ENCODE data around the gene TUBB6. TPM values are rescaled to one million over a fixed set of nuclear protein-coding genes. Genes with fewer than 3 reads are reported as not detected.

The TUBB6 gene
- total and polyA plus RNA-seq, 5 donors from 2014 or later, result 0.22 to 2.4 (median 0.64) TPM; not detected in 1

GRCh38 chr18:12295389-12296086, 12.5 kb upstream of the TUBB6 start:
- no peak for DNase-seq
- peaks cover 10% of the 10 kb centered on the region for H3K27me3 Mint-ChIP-seq
- H3K27me3 ChIP-seq (ENCODE audit: control insufficient read depth, insufficient read depth, low read length), result no peaks in the 10 kb centered on the region
- H3K36me3 Mint-ChIP-seq, result no peaks in the 10 kb centered on the region
- H3K27ac Mint-ChIP-seq, result no peak overlapping the region
- H3K4me3 Mint-ChIP-seq, result no peak overlapping the region
- H3K36me3 ChIP-seq (ENCODE audit: control insufficient read depth, insufficient read depth, low read length), result no peaks in the 10 kb centered on the region
- no peak overlapping the region for H3K4me3 ChIP-seq (ENCODE audit: low read depth, low read length)
- H3K9me3 ChIP-seq (ENCODE audit: control insufficient read depth in 2 of 2, low read length in 2 of 2), result no peaks in the 10 kb centered on the region
- no peaks in the 10 kb centered on the region for H3K9me3 Mint-ChIP-seq
- H3K4me1 ChIP-seq (ENCODE audit: control insufficient read depth, insufficient read depth, low read length, poor library complexity, severe bottlenecking), result no peaks in the 10 kb centered on the region
- H3K27ac ChIP-seq (ENCODE audit: insufficient read depth, low read length, poor library complexity, severe bottlenecking), result no peak overlapping the region
- H3K4me1 Mint-ChIP-seq, result no peaks in the 10 kb centered on the region
- no peak for ATAC-seq (ENCODE audit: low read depth in 2 of 2)

- H3K27me3 Mint-ChIP-seq, result peaks cover 11% of the 10 kb centered on the region
- H3K36me3 Mint-ChIP-seq, result no peaks in the 10 kb centered on the region
- Histone ChIP-seq H3K27ac (ENCODE audit: insufficient read depth, low read length, poor library complexity, severe bottlenecking) (no peak overlapping the region), H3K27me3 (ENCODE audit: control insufficient read depth, insufficient read depth, low read length) (no peaks in the 10 kb centered on the region), H3K9me3 (ENCODE audit: control insufficient read depth in 2 of 2, low read length in 2 of 2) (no peaks in the 10 kb centered on the region), H3K4me3 (ENCODE audit: low read depth, low read length) (no peak overlapping the region), H3K36me3 (ENCODE audit: control insufficient read depth, insufficient read depth, low read length) (no peaks in the 10 kb centered on the region), H3K4me1 (ENCODE audit: control insufficient read depth, insufficient read depth, low read length, poor library complexity, severe bottlenecking) (no peaks in the 10 kb centered on the region)
- peaks cover 0 to under 1% (median 0%) of the 10 kb centered on the region in 7 donors for H3K9me3 Mint-ChIP-seq
- no peak overlapping the region for H3K4me3 Mint-ChIP-seq
- DNase-seq (no peak), ATAC-seq (ENCODE audit: low read depth in 2 of 2) (no peak)
- H3K27ac Mint-ChIP-seq, result no peak overlapping the region
- H3K4me1 Mint-ChIP-seq, result no peaks in the 10 kb centered on the region
Measured at GRCh38 chr18:12296087-12296403, 12.0 kb upstream of the TUBB6 start.

GRCh38 chr18:12296457-12296856, 11.6 kb upstream of the TUBB6 start:
- Mint-ChIP-seq H3K4me3 (no peak overlapping the region), H3K27me3 (peaks cover 15% of the 10 kb centered on the region), H3K27ac (no peak overlapping the region), H3K4me1 (no peaks in the 10 kb centered on the region), H3K36me3 (no peaks in the 10 kb centered on the region), H3K9me3 (peaks cover 0 to 4% (median 0%) of the 10 kb centered on the region in 7 donors)
- Histone ChIP-seq H3K9me3 (ENCODE audit: control insufficient read depth in 2 of 2, low read length in 2 of 2) (no peaks in the 10 kb centered on the region), H3K36me3 (ENCODE audit: control insufficient read depth, insufficient read depth, low read length) (no peaks in the 10 kb centered on the region), H3K27me3 (ENCODE audit: control insufficient read depth, insufficient read depth, low read length) (no peaks in the 10 kb centered on the region), H3K4me3 (ENCODE audit: low read depth, low read length) (no peak overlapping the region), H3K4me1 (ENCODE audit: control insufficient read depth, insufficient read depth, low read length, poor library complexity, severe bottlenecking) (no peaks in the 10 kb centered on the region), H3K27ac (ENCODE audit: insufficient read depth, low read length, poor library complexity, severe bottlenecking) (no peak overlapping the region)
- DNase-seq (no peak), ATAC-seq (ENCODE audit: low read depth in 2 of 2) (no peak)

- H3K27me3 Mint-ChIP-seq, result peaks cover 20% of the 10 kb centered on the region
Measured at GRCh38 chr18:12299862-12300261, 8.2 kb upstream of the TUBB6 start.

GRCh38 chr18:12301263-12302005, 6.6 kb upstream of the TUBB6 start:
- H3K4me1 Mint-ChIP-seq, result peaks cover 0 to 1% (median under 1%) of the 10 kb centered on the region in 4 donors
- DNase-seq (no peak), ATAC-seq (ENCODE audit: low read depth in 2 of 2) (no peak)
- no peak overlapping the region for H3K4me3 Mint-ChIP-seq
- Histone ChIP-seq H3K9me3 (ENCODE audit: control insufficient read depth in 2 of 2, low read length in 2 of 2) (no peaks in the 10 kb centered on the region), H3K27me3 (ENCODE audit: control insufficient read depth, insufficient read depth, low read length) (peaks cover 4% of the 10 kb centered on the region), H3K4me1 (ENCODE audit: control insufficient read depth, insufficient read depth, low read length, poor library complexity, severe bottlenecking) (no peaks in the 10 kb centered on the region), H3K4me3 (ENCODE audit: low read depth, low read length) (no peak overlapping the region), H3K36me3 (ENCODE audit: control insufficient read depth, insufficient read depth, low read length) (no peaks in the 10 kb centered on the region), H3K27ac (ENCODE audit: insufficient read depth, low read length, poor library complexity, severe bottlenecking) (no peak overlapping the region)
- no peaks in the 10 kb centered on the region for H3K36me3 Mint-ChIP-seq
- no peak overlapping the region for H3K27ac Mint-ChIP-seq
- H3K27me3 Mint-ChIP-seq, result peaks cover 32% of the 10 kb centered on the region
- H3K9me3 Mint-ChIP-seq, result peaks cover 0 to 5% (median 0%) of the 10 kb centered on the region in 7 donors

More at GRCh38 chr18:12299862-12300261, 8.2 kb upstream of the TUBB6 start:
- Histone ChIP-seq H3K27ac (ENCODE audit: insufficient read depth, low read length, poor library complexity, severe bottlenecking) (no peak overlapping the region), H3K27me3 (ENCODE audit: control insufficient read depth, insufficient read depth, low read length) (no peaks in the 10 kb centered on the region), H3K9me3 (ENCODE audit: control insufficient read depth in 2 of 2, low read length in 2 of 2) (no peaks in the 10 kb centered on the region), H3K4me3 (ENCODE audit: low read depth, low read length) (no peak overlapping the region), H3K36me3 (ENCODE audit: control insufficient read depth, insufficient read depth, low read length) (no peaks in the 10 kb centered on the region), H3K4me1 (ENCODE audit: control insufficient read depth, insufficient read depth, low read length, poor library complexity, severe bottlenecking) (no peaks in the 10 kb centered on the region)
- Mint-ChIP-seq H3K36me3 (no peaks in the 10 kb centered on the region), H3K4me1 (no peaks in the 10 kb centered on the region), H3K9me3 (peaks cover 0 to 5% (median 0%) of the 10 kb centered on the region in 7 donors), H3K27ac (no peak overlapping the region), H3K4me3 (no peak overlapping the region)
- ATAC-seq (ENCODE audit: low read depth in 2 of 2) (no peak), DNase-seq (no peak)

- H3K27ac Mint-ChIP-seq, result no peak overlapping the region
- no peaks in the 10 kb centered on the region for H3K36me3 Mint-ChIP-seq
- H3K27ac ChIP-seq (ENCODE audit: insufficient read depth, low read length, poor library complexity, severe bottlenecking), result no peak overlapping the region
- H3K36me3 ChIP-seq (ENCODE audit: control insufficient read depth, insufficient read depth, low read length), result no peaks in the 10 kb centered on the region
- no peaks in the 10 kb centered on the region for H3K9me3 ChIP-seq (ENCODE audit: control insufficient read depth in 2 of 2, low read length in 2 of 2)
- H3K4me1 ChIP-seq (ENCODE audit: control insufficient read depth, insufficient read depth, low read length, poor library complexity, severe bottlenecking), result peaks cover 7% of the 10 kb centered on the region
- no peak overlapping the region for H3K4me3 ChIP-seq (ENCODE audit: low read depth, low read length)
- no peak for DNase-seq
- H3K4me1 Mint-ChIP-seq, result peaks cover 0 to 12% (median 8%) of the 10 kb centered on the region in 4 donors
- peaks cover 39% of the 10 kb centered on the region for H3K27me3 Mint-ChIP-seq
- no peak overlapping the region for H3K4me3 Mint-ChIP-seq
- H3K27me3 ChIP-seq (ENCODE audit: control insufficient read depth, insufficient read depth, low read length), result peaks cover 4% of the 10 kb centered on the region
- no peak for ATAC-seq (ENCODE audit: low read depth in 2 of 2)
- H3K9me3 Mint-ChIP-seq, result peaks cover 0 to 6% (median 0%) of the 10 kb centered on the region in 7 donors
Measured at GRCh38 chr18:12302391-12303147, 5.5 kb upstream of the TUBB6 start.

GRCh38 chr18:12304351-12305210, 3.5 kb upstream of the TUBB6 start:
- Histone ChIP-seq H3K4me1 (ENCODE audit: control insufficient read depth, insufficient read depth, low read length, poor library complexity, severe bottlenecking) (peaks cover 13% of the 10 kb centered on the region), H3K9me3 (ENCODE audit: control insufficient read depth in 2 of 2, low read length in 2 of 2) (no peaks in the 10 kb centered on the region), H3K27ac (ENCODE audit: insufficient read depth, low read length, poor library complexity, severe bottlenecking) (no peak overlapping the region), H3K27me3 (ENCODE audit: control insufficient read depth, insufficient read depth, low read length) (peaks cover 8% of the 10 kb centered on the region), H3K4me3 (ENCODE audit: low read depth, low read length) (no peak overlapping the region), H3K36me3 (ENCODE audit: control insufficient read depth, insufficient read depth, low read length) (no peaks in the 10 kb centered on the region)
- H3K4me3 Mint-ChIP-seq, result no peak overlapping the region
- peaks cover 0 to 12% (median 9%) of the 10 kb centered on the region in 4 donors for H3K4me1 Mint-ChIP-seq
- H3K27ac Mint-ChIP-seq, result no peak overlapping the region
- DNase-seq (no peak), ATAC-seq (ENCODE audit: low read depth in 2 of 2) (no peak)
- H3K9me3 Mint-ChIP-seq, result peaks cover 0 to 7% (median 0%) of the 10 kb centered on the region in 7 donors
- H3K36me3 Mint-ChIP-seq, result no peaks in the 10 kb centered on the region
- H3K27me3 Mint-ChIP-seq, result peaks cover 47% of the 10 kb centered on the region
